GM12878 (cell line): ENCODE measurements around the gene TNKS2. TPM values are rescaled to one million over a fixed set of nuclear protein-coding genes. Genes with fewer than 3 reads are reported as not detected.

Source experiments
- ATAC-seq: fragments of 200-7000 bp; cut with Tn5 transposase; 3 replicates; pipeline ENCODE4 v1.9.1; 2020; ENCODE audit warnings: mild to moderate bottlenecking, moderate library complexity
- BruUV-seq: library from RNA; stranded (reverse); fragments of 400-500 nt; replicated peaks from 2 replicates; lab custom pipeline; 2021; lab: Mats Ljungman, UMichigan
- CTCF ChIA-PET: fragments of 300-600 bp; sonication (Branson Sonifier 250); formaldehyde crosslinking; extraction: SDS; loops from one replicate; lab custom pipeline; 2021; ENCODE audit warnings: inconsistent platforms; lab: Yijun Ruan, JAX
- POLR2A ChIA-PET: fragments of 350-600 bp; formaldehyde crosslinking; extraction: SDS; loops from one replicate; lab custom pipeline; 2021; ENCODE audit warnings: inconsistent platforms; lab: Charles Lee
- RAD21 ChIA-PET: fragments of 300-600 bp; sonication (Branson Sonifier 250); formaldehyde crosslinking; loops from one replicate; lab custom pipeline; 2023; ENCODE audit warnings: antibody characterized with exemption; ENCODE audit not compliant: unreplicated experiment; lab: Charles Lee
- SMC1A ChIA-PET: fragments of 300-600 bp; sonication (Branson Sonifier 250); formaldehyde crosslinking; loops from one replicate; lab custom pipeline; 2023; ENCODE audit not compliant: unreplicated experiment, uncharacterized antibody; lab: Charles Lee
- DNase-seq: peaks from one replicate; pipeline ENCODE4 v3.0.0-alpha.2; 2011; ENCODE audit warnings: low read depth, low spot score
- FAIRE-seq: peaks from 3 replicates; lab custom pipeline; 2011; peaks lifted over from hg19 to GRCh38; lab: Jason Lieb, UNC
- H2AFZ ChIP-seq: 2 replicates; pipeline ENCODE4 v1.6.0; 2011; ENCODE audit warnings: low read depth, low read length, control low read depth; ENCODE audit not compliant: control insufficient read depth
- H3K27ac ChIP-seq: 2 replicates; pipeline ENCODE4 v1.5.1; 2011; ENCODE audit warnings: control low read depth; ENCODE audit not compliant: control insufficient read depth, insufficient read depth
- H3K27me3 ChIP-seq, 2 experiments: replicated peaks in 1 of 2; 2 replicates each; pipeline versions ENCODE4 v1.6.0 to v1.6.1; 2011; ENCODE audit warnings: low read length in 1 of 2; ENCODE audit not compliant: control insufficient read depth in 2 of 2, insufficient read depth in 2 of 2
- H3K36me3 ChIP-seq, 2 experiments: 2 replicates each; pipeline ENCODE4 v1.5.1; 2011; ENCODE audit warnings: low read length in 1 of 2; ENCODE audit not compliant: control insufficient read depth in 2 of 2, insufficient read depth in 2 of 2
- H3K4me1 ChIP-seq: 2 replicates; pipeline ENCODE4 v1.6.1; 2011; ENCODE audit warnings: mild to moderate bottlenecking, low read length, moderate library complexity, mixed read lengths; ENCODE audit not compliant: control insufficient read depth, insufficient read depth
- H3K4me2 ChIP-seq: 2 replicates; pipeline ENCODE4 v1.6.0; 2011; ENCODE audit warnings: control low read depth; ENCODE audit not compliant: control insufficient read depth, insufficient read depth
- H3K4me3 ChIP-seq: fragments of 200-600 bp; sonication (generic); 2 replicates; pipeline ENCODE4 v1.5.1; 2016
- H3K79me2 ChIP-seq: 2 replicates; pipeline ENCODE4 v1.6.0; 2011; ENCODE audit warnings: low read length; ENCODE audit not compliant: control insufficient read depth, insufficient read depth
- H3K9ac ChIP-seq: 2 replicates; pipeline ENCODE4 v1.8.0; 2011; ENCODE audit warnings: low read length, control low read depth, mixed read lengths; ENCODE audit not compliant: control insufficient read depth, insufficient read depth
- H3K9me3 ChIP-seq: replicated peaks from 3 replicates; pipeline ENCODE4 v1.5.1; 2011; ENCODE audit warnings: mild to moderate bottlenecking, low read length; ENCODE audit not compliant: control insufficient read depth, insufficient read depth
- H4K20me1 ChIP-seq: 2 replicates; pipeline ENCODE4 v1.6.0; 2011; ENCODE audit not compliant: control insufficient read depth, insufficient read depth
- BCL11A ChIP-seq: IDR thresholded peaks from 2 replicates; pipeline ENCODE4 v1.6.1; 2011; ENCODE audit warnings: low read depth, low read length
- BHLHE40 ChIP-seq, 2 experiments: fragments of 450-650 bp in 1 of 2; IDR thresholded peaks; 2 replicates each; pipeline ENCODE4 v1.6.1; 2011 to 2017; ENCODE audit warnings: low read depth in 2 of 2, borderline replicate concordance in 1 of 2, improper control_type of control experiment in 1 of 2, low read length in 1 of 2, mild to moderate bottlenecking in 1 of 2
- BRCA1 ChIP-seq: IDR thresholded peaks from 2 replicates; pipeline ENCODE4 v1.6.1; 2011; ENCODE audit warnings: low read depth, low read length, improper control_type of control experiment
- GATAD2B ChIP-seq: fragments of 450-650 bp; conservative IDR thresholded peaks from 2 replicates; pipeline ENCODE4 v1.6.1; 2017; ENCODE audit warnings: low read depth, mild to moderate bottlenecking, moderate library complexity
- IKZF1 ChIP-seq: fragments of 450-650 bp; conservative IDR thresholded peaks from 2 replicates; pipeline ENCODE4 v1.6.1; 2017; ENCODE audit warnings: antibody characterized with exemption, mild to moderate bottlenecking
- JUND ChIP-seq: IDR thresholded peaks from 2 replicates; pipeline ENCODE4 v1.6.1; 2012; ENCODE audit warnings: low read depth, mild to moderate bottlenecking, low read length, improper control_type of control experiment, moderate library complexity
- MYC ChIP-seq: IDR thresholded peaks from 2 replicates; pipeline ENCODE4 v1.6.1; 2011; ENCODE audit warnings: mild to moderate bottlenecking, low read length, moderate library complexity, inconsistent platforms; ENCODE audit not compliant: insufficient read depth, insufficient replicate concordance, insufficient read length, severe bottlenecking
- NFYA ChIP-seq: IDR thresholded peaks from 2 replicates; pipeline ENCODE4 v1.6.1; 2011; ENCODE audit warnings: low read depth, mild to moderate bottlenecking, low read length, improper control_type of control experiment, borderline replicate concordance
- NR2C1 ChIP-seq: fragments of 450-650 bp; IDR thresholded peaks from 2 replicates; pipeline ENCODE4 v1.6.1; 2017; ENCODE audit warnings: antibody characterized with exemption, mild to moderate bottlenecking, moderate library complexity
- POLR2A ChIP-seq: IDR thresholded peaks from 2 replicates; pipeline ENCODE4 v1.6.1; 2011; ENCODE audit warnings: low read depth, mild to moderate bottlenecking, low read length
- POLR2AphosphoS2 ChIP-seq: IDR thresholded peaks from 2 replicates; pipeline ENCODE4 v1.6.1; 2011; ENCODE audit warnings: low read depth, mild to moderate bottlenecking, low read length, improper control_type of control experiment, moderate library complexity
- ZNF274 ChIP-seq: IDR thresholded peaks from one replicate; pipeline ENCODE4 v1.8.0; 2011; ENCODE audit not compliant: insufficient read length, insufficient read depth
- ZSCAN29 ChIP-seq: fragments of 450-650 bp; IDR thresholded peaks from 2 replicates; pipeline ENCODE4 v1.6.1; 2017; ENCODE audit warnings: mild to moderate bottlenecking, moderate library complexity
- WGBS: methylation state at CpG from one replicate; pipeline ENCODE4 v1.1.6; 2016; ENCODE audit warnings: low lambda C conversion rate; ENCODE audit not compliant: insufficient replicate concordance, insufficient coverage; ENCODE audit errors: missing lambda C conversion rate; 5-methylcytosine and 5-hydroxymethylcytosine counted together
- in situ Hi-C: fragments of 300-500 bp; cut with MboI; formaldehyde crosslinking; loops from 9 replicates; pipeline ENCODE4 v1.14.3; 2018; ENCODE audit warnings: mixed read lengths
- intact Hi-C: fragments of 100-400 bp; cut with micrococcal nuclease; formaldehyde crosslinking; loops from one replicate; pipeline ENCODE4 v1.14.2; 2022; ENCODE audit not compliant: unreplicated experiment
- polyA plus RNA-seq, 11 experiments: library from polyadenylated mRNA; depleted of rRNA in 4 of 11; unstranded in 6 of 11; stranded (reverse) in 5 of 11; fragments of >200 nt; fragmentation: Nextera tagmentation in 4 of 11; fragmentation: Illumina TruSeq in 1 of 11; extraction: Ambion mirVana in 4 of 11; extraction: Trizol in 1 of 11; gene quantifications; 1 replicate in 1 of 11; 2 replicates in 10 of 11; pipeline versions ENCODE4 v1.2.1 to v1.2.3, GENCODE V29; 2011 to 2016; ENCODE audit warnings: inconsistent platforms in 2 of 11, missing spikeins in 2 of 11, low read depth in 1 of 11
- total RNA-seq, 4 experiments: library from RNA; depleted of rRNA in 3 of 4; stranded (reverse); fragments of >200 nt in 3 of 4; fragmentation: Illumina TruSeq in 1 of 4; extraction: Trizol in 1 of 4; gene quantifications; 2 replicates each; pipeline versions ENCODE4 v1.2.1 to v1.2.3, GENCODE V29; 2013 to 2021
- TF ChIP-seq, protein P1 (sequence below): fragments of 450-650 bp; IDR thresholded peaks from 2 replicates; pipeline ENCODE4 v1.6.1; 2017; ENCODE audit warnings: low read depth, mild to moderate bottlenecking, moderate library complexity
- TF ChIP-seq, protein P2 (sequence below): fragments of 450-650 bp; IDR thresholded peaks from 2 replicates; pipeline ENCODE4 v1.6.1; 2016; ENCODE audit warnings: mild to moderate bottlenecking, moderate library complexity, borderline replicate concordance

TNKS2 gene
- total and polyA plus RNA-seq, 10 of the 15 experiments (the other 5 are each of a cell fraction or from before 2014, with no cell fraction given), result 2.9 to 24.2 (median 6.9) TPM

DNA sequence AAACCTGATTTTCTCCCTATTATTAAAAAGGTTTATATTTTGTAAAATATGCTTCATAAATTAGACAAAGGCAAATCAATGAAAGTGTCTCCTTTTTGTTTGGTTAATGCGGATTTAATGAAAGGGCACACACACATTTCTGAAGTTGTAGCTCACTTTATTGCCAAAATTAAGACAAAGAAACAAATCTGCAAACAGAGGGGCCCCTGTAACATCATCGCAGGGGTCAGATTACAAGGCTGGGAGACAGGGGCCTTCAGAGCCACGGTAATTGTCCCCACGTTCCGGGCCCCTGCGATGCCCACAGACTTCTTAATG, 88.7 kb downstream of the TNKS2 start (continued):
- TF ChIP-seq, protein P1, sequence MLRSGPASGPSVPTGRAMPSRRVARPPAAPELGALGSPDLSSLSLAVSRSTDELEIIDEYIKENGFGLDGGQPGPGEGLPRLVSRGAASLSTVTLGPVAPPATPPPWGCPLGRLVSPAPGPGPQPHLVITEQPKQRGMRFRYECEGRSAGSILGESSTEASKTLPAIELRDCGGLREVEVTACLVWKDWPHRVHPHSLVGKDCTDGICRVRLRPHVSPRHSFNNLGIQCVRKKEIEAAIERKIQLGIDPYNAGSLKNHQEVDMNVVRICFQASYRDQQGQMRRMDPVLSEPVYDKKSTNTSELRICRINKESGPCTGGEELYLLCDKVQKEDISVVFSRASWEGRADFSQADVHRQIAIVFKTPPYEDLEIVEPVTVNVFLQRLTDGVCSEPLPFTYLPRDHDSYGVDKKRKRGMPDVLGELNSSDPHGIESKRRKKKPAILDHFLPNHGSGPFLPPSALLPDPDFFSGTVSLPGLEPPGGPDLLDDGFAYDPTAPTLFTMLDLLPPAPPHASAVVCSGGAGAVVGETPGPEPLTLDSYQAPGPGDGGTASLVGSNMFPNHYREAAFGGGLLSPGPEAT, result no peak
- TF ChIP-seq GATAD2B (no peak), ZSCAN29 (no peak), BCL11A (no peak), IKZF1 (no peak), NR2C1 (no peak), JUND (no peak), NFYA (no peak)

DNA sequence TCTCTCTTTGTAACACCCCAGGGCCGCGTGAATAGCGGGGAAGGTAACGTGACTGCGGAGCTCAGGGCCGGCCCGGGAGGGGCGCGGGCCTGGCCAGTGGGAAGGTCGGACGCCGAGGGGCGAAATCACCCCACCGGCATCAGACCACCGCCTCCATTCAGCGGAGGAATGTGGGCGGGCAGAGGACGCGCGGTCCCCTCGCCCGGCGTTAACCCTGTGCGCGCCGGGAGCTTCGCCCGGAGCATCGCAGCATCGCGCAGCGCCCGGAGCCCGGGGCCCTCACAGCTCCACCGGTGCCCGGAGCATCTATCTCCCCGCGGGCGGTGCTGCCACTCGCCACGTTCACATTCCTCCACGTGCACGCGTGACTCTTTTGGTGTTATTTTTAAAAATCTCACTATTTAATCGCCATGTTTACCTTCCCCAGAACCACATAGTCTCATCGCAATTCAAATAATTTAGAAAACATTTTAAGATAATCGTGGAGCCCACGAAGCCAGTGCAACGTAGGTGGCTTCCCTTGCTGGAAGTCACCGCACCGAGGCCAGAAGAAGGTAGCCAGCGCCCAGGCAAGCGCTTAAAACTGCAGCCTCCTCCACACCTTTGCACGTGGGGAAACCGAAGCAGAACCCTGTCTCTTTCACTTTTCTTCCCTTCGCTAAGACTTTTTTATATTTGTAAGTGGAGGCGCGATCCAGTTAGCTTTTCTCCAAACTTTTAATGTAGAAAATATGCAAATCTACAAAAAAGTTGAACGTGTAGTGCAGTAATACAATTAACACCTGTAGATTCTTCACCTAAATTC, 89.2 kb downstream of the TNKS2 start:
- BruUV-seq, result no TSS peak
- WGBS, result 2% methylated on average over 39 of the region's 59 CpGs
- Histone ChIP-seq H3K4me1 (peaks cover 4% of the 10 kb centered on the region), H3K9me3 (no peaks in the 10 kb centered on the region), H2AFZ (peak overlapping the region; percentile 51), H4K20me1 (no peaks in the 10 kb centered on the region), H3K79me2 (no peaks in the 10 kb centered on the region), H3K36me3 (no peaks in the 10 kb centered on the region), H3K9ac (no peak overlapping the region), H3K4me3 (peak overlapping the region; percentile 26; the same call in 1 of the 2 replicates), H3K27ac (no peak overlapping the region), H3K4me2 (peak overlapping the region; percentile 89), H3K27me3 (peaks cover 2 to 11% of the 10 kb centered on the region in 2 experiments; a peak in 3 of 4 replicates)
- FAIRE-seq (no peak), DNase-seq (no peak), ATAC-seq (peak; percentile 82)
- intact Hi-C loops, result no loop called here
- ChIA-PET POLR2A (interaction anchor here (0.7 kb wide), 1 partner anchor 496 kb away, joined by 4 read pairs; no protein-coding TSS in a partner anchor), SMC1A (interaction anchor here (1.3 kb wide), 1 partner anchor 43 kb away, joined by 3 read pairs; no protein-coding TSS in a partner anchor), RAD21 (no interaction called here), CTCF (no interaction called here)
- in situ Hi-C loops, result no loop called here
- TF ChIP-seq MYC (no peak), BHLHE40 (IDR thresholded peaks at IDR 0.05; ENCODE audit: borderline replicate concordance in 1 of 2, low read depth in 2 of 2, low read length in 1 of 2) (peak; percentile 37 to 52; a peak in 2 of 4 replicates), ZNF274 (no peak), POLR2AphosphoS2 (no peak), BRCA1 (no peak), NR2C1 (no peak), POLR2A (no peak)
- TF ChIP-seq, protein P2, sequence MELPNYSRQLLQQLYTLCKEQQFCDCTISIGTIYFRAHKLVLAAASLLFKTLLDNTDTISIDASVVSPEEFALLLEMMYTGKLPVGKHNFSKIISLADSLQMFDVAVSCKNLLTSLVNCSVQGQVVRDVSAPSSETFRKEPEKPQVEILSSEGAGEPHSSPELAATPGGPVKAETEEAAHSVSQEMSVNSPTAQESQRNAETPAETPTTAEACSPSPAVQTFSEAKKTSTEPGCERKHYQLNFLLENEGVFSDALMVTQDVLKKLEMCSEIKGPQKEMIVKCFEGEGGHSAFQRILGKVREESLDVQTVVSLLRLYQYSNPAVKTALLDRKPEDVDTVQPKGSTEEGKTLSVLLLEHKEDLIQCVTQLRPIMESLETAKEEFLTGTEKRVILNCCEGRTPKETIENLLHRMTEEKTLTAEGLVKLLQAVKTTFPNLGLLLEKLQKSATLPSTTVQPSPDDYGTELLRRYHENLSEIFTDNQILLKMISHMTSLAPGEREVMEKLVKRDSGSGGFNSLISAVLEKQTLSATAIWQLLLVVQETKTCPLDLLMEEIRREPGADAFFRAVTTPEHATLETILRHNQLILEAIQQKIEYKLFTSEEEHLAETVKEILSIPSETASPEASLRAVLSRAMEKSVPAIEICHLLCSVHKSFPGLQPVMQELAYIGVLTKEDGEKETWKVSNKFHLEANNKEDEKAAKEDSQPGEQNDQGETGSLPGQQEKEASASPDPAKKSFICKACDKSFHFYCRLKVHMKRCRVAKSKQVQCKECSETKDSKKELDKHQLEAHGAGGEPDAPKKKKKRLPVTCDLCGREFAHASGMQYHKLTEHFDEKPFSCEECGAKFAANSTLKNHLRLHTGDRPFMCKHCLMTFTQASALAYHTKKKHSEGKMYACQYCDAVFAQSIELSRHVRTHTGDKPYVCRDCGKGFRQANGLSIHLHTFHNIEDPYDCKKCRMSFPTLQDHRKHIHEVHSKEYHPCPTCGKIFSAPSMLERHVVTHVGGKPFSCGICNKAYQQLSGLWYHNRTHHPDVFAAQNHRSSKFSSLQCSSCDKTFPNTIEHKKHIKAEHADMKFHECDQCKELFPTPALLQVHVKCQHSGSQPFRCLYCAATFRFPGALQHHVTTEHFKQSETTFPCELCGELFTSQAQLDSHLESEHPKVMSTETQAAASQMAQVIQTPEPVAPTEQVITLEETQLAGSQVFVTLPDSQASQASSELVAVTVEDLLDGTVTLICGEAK, result no peak
